DND-41 (cell line): ENCODE measurements around the gene ARHGAP26.

Experiments
- CTCF ChIP-seq: IDR thresholded peaks from 2 replicates; pipeline ENCODE4 v1.5.1; 2012; ENCODE audit warnings: borderline replicate concordance, low read length, moderate library complexity, mild to moderate bottlenecking; ENCODE audit not compliant: poor library complexity, severe bottlenecking; ENCODE audit errors: extremely low read depth
- EZH2 ChIP-seq: IDR thresholded peaks from 3 replicates; pipeline ENCODE4 v1.6.1; 2012; ENCODE audit warnings: borderline replicate concordance, low read depth, mild to moderate bottlenecking, moderate library complexity, low read length, inconsistent platforms; ENCODE audit not compliant: severe bottlenecking

DNA sequence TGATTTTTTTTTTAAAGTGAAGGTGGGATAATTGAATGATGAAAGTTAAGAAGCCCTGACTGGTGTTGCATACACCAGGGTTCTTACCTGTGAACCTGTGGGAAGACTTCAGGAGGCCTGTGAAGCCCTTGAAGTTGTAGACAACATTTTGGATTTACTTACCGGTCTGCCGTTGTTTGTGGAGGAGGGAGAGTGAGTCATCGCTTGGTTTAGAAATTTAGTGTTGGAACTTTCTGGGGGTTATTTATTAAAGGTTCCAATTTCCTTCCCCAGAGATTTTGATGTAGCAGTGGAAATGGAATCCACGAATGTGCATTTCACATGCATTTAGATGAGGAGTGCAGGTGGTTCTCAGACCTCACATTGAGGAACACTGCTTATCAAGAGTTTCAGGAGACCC, 49.6 kb downstream of the ARHGAP26 start:
- no peak for TF ChIP-seq CTCF
- no peak for TF ChIP-seq EZH2
